Glutamatergic neuron (in vitro differentiated cells): ENCODE measurements around the gene DNAJC4. TPM values are rescaled to one million over a fixed set of nuclear protein-coding genes. Genes with fewer than 3 reads are reported as not detected.

ENCODE experiments used
- DNase-seq: peaks from one replicate; pipeline ENCODE4 v3.0.0; 2022
- H3K27ac Mint-ChIP-seq: one replicate; pipeline ENCODE4 v1.8.0; 2020; ENCODE audit warnings: mild to moderate bottlenecking, mixed read lengths, inconsistent platforms; ENCODE audit not compliant: unreplicated experiment
- H3K27me3 Mint-ChIP-seq: one replicate; pipeline ENCODE4 v1.8.0; 2020; ENCODE audit warnings: mild to moderate bottlenecking, moderate library complexity, mixed read lengths, inconsistent platforms; ENCODE audit not compliant: unreplicated experiment
- H3K36me3 Mint-ChIP-seq: one replicate; pipeline ENCODE4 v1.8.0; 2020; ENCODE audit warnings: mild to moderate bottlenecking, mixed read lengths, inconsistent platforms; ENCODE audit not compliant: unreplicated experiment
- H3K4me1 Mint-ChIP-seq: one replicate; pipeline ENCODE4 v1.8.0; 2020; ENCODE audit warnings: mild to moderate bottlenecking, low read depth, mixed read lengths, inconsistent platforms; ENCODE audit not compliant: unreplicated experiment
- H3K4me3 Mint-ChIP-seq: one replicate; pipeline ENCODE4 v1.8.0; 2020; ENCODE audit warnings: mild to moderate bottlenecking, mixed read lengths, inconsistent platforms; ENCODE audit not compliant: unreplicated experiment
- H3K9me3 Mint-ChIP-seq: one replicate; pipeline ENCODE4 v1.8.0; 2020; ENCODE audit warnings: mild to moderate bottlenecking, moderate library complexity, mixed read lengths, inconsistent platforms; ENCODE audit not compliant: unreplicated experiment
- total RNA-seq: library from RNA; stranded (reverse); fragmentation: NEBNext Ultra II Directional; extraction: Animal tissue kit (Norgen Biotek cat#: 25700); gene quantifications from one replicate; pipeline ENCODE4 v1.2.1, GENCODE V29; 2021; ENCODE audit not compliant: unreplicated experiment
- TF ChIP-seq, protein P1 (sequence below): fragments of 200-600 bp; sonication (generic); IDR thresholded peaks from one replicate; pipeline ENCODE4 v1.5.0; 2021; ENCODE audit not compliant: partially characterized antibody, unreplicated experiment

DNAJC4 gene
- total RNA-seq, 1 donor from 2014 or later = 30.5 TPM

DNA sequence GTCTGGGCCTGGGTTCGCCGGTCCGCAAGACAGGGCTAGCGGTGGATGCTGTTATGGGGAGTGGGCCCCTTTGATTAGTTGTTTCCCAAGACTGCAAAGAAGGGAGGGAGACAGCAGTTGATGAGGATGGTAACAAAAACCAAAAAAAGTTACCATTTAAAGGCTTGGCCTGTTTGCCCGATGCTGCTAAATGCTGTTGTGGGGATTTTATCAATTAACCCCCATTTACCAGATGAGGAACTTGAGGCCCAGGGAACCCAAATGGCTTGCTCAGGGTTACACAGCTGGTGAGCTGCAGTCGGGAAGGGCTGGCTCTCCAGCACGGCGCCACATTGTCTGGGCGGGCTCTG lies 7.7 kb upstream of the DNAJC4 start:
- peaks cover 2% of the 10 kb centered on the region for H3K27me3 Mint-ChIP-seq
- H3K4me3 Mint-ChIP-seq = no peak overlapping the region
- no peak overlapping the region for H3K27ac Mint-ChIP-seq
- DNase-seq = no peak
- H3K4me1 Mint-ChIP-seq = no peaks in the 10 kb centered on the region
- H3K36me3 Mint-ChIP-seq = no peaks in the 10 kb centered on the region
- H3K9me3 Mint-ChIP-seq = no peaks in the 10 kb centered on the region
- TF ChIP-seq, protein P1, sequence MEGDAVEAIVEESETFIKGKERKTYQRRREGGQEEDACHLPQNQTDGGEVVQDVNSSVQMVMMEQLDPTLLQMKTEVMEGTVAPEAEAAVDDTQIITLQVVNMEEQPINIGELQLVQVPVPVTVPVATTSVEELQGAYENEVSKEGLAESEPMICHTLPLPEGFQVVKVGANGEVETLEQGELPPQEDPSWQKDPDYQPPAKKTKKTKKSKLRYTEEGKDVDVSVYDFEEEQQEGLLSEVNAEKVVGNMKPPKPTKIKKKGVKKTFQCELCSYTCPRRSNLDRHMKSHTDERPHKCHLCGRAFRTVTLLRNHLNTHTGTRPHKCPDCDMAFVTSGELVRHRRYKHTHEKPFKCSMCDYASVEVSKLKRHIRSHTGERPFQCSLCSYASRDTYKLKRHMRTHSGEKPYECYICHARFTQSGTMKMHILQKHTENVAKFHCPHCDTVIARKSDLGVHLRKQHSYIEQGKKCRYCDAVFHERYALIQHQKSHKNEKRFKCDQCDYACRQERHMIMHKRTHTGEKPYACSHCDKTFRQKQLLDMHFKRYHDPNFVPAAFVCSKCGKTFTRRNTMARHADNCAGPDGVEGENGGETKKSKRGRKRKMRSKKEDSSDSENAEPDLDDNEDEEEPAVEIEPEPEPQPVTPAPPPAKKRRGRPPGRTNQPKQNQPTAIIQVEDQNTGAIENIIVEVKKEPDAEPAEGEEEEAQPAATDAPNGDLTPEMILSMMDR = no peak

DNA sequence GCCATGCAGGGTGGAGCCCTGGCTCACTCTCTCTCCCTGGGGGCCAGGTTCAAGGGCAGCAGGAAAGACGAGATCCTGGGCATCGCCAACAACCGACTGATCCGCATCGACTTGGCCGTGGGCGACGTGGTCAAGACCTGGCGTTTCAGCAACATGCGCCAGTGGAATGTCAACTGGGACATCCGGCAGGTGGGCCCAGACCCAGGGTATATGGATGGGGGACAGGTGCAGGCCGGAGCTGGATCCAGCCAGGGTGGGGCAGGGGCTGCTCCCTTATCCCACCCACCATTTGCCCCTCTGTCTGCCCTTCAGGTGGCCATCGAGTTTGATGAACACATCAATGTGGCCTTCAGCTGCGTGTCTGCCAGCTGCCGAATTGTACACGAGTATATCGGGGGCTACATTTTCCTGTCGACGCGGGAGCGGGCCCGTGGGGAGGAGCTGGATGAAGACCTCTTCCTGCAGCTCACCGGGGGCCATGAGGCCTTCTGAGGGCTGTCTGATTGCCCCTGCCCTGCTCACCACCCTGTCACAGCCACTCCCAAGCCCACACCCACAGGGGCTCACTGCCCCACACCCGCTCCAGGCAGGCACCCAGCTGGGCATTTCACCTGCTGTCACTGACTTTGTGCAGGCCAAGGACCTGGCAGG lies 7.2 kb upstream of the DNAJC4 start:
- TF ChIP-seq, protein P1 = no peak
- no peak for DNase-seq
- Mint-ChIP-seq H3K4me3 (no peak overlapping the region), H3K36me3 (no peaks in the 10 kb centered on the region), H3K27ac (no peak overlapping the region), H3K27me3 (peaks cover 2% of the 10 kb centered on the region), H3K4me1 (no peaks in the 10 kb centered on the region), H3K9me3 (no peaks in the 10 kb centered on the region)

DNA sequence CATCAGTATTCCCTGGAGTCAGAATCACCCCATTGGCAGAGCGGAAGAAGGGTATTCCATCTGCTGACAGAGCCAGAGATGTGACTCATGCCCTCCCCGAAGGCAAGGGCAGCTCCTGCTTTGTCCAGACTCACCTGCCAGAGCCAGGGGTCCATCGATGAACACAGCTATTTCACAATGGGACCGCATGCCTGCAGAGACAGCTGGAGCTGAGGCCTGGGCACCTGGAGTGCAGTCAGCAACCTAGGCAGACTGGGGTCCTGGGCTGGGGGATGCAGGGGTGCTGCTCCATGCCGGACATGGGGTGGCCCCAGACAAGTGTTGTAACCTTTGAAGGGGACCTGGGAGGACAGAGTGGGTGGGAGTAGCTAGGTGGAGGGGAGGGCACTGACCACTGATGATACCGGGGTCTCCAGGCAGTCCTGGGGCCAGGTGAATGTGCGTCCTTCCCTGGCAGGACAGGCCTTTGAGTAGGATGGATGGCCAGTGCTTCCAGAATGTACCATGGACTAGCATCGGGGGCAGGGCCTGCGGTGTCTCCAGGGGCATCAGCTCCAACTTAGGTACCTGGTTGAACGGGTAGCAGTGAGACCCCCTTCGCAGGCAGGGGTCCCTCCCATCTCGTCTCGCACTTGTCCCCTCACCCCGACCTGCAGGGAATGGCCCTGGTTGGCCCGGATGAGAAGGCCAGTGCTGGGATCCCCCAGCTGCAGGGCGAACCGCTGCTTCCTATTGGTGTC lies 6.0 kb upstream of the DNAJC4 start:
- no peak for DNase-seq
- Mint-ChIP-seq H3K27ac (no peak overlapping the region), H3K4me1 (no peaks in the 10 kb centered on the region), H3K36me3 (no peaks in the 10 kb centered on the region), H3K4me3 (no peak overlapping the region), H3K27me3 (peaks cover 4% of the 10 kb centered on the region), H3K9me3 (no peaks in the 10 kb centered on the region)
- TF ChIP-seq, protein P1 = no peak

DNA sequence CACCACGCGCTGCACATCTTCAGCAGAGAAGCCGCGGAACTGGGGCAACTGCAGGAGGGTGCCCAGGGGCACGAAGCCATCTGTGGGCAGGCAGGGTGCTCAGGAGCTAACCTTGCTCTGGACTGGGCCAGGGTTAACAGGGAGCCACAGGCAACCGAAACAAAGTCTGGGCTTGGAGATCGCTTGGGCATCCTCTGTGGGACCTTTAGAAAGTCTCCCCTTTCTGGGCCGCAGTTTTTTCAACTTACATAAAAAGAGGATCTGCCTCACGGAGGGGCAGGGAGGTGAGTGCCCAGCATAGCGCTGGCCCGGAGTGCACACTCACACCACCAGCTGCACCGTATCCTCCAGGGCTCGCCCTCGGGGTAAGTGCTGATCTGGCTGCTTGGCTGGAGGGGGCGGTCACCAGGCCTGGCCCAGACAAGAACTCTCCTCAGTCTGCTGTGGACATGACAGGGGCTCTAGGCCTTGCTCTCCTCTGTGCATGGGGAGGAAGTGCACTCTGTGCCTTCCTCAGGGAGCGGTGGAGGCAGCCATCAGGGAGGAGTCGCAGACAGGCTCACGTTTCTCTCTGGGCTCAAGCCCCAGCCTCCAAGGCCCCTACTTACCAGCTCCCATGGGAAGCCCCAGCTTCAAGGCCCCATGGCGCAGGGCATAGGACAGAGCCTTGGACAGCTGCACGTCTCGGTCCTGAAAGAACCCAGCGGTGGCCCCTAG lies 5.3 kb upstream of the DNAJC4 start:
- Mint-ChIP-seq H3K27me3 (peaks cover 4% of the 10 kb centered on the region), H3K9me3 (no peaks in the 10 kb centered on the region), H3K4me1 (no peaks in the 10 kb centered on the region), H3K36me3 (no peaks in the 10 kb centered on the region), H3K27ac (no peak overlapping the region), H3K4me3 (peak overlapping the region; percentile 87)
- DNase-seq = no peak
- TF ChIP-seq, protein P1 = no peak
